Neural progenitor cell (in vitro differentiated cells): ENCODE data around the gene LY6G6D.

ENCODE experiments used
- CTCF ChIP-seq: fragments of 200-600 bp; sonication (generic); IDR thresholded peaks from 2 replicates; pipeline ENCODE4 v1.5.1; 2017; ENCODE audit warnings: antibody characterized with exemption, mild to moderate bottlenecking
- EZH2 ChIP-seq: fragments of 200-600 bp; sonication (generic); IDR thresholded peaks from 2 replicates; pipeline ENCODE4 v1.6.1; 2017; ENCODE audit warnings: antibody characterized with exemption, mild to moderate bottlenecking, moderate library complexity

- TF ChIP-seq CTCF (peak; percentile 50), EZH2 (no peak)
Observed at GRCh38 chr6:31689249-31690110, 25.7 kb upstream of the LY6G6D start.
